Iris pigment epithelial cell (primary cell): ENCODE results near the gene INSL6.
"Not testable (repeated sequence)": the region's sequence is repeated elsewhere in the genome, so short reads cannot be mapped to it uniquely, and the experiment has no call there.

Source experiments
- DNase-seq: peaks from one replicate; pipeline ENCODE4 v3.0.0-alpha.2; 2011; ENCODE audit warnings: low read depth

INSL6 gene, protein sequence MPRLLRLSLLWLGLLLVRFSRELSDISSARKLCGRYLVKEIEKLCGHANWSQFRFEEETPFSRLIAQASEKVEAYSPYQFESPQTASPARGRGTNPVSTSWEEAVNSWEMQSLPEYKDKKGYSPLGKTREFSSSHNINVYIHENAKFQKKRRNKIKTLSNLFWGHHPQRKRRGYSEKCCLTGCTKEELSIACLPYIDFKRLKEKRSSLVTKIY

GRCh38 chr9:5185220-5185840 lies at the start of gene INSL6:
Gene INSL6, minus strand, starts transcription at chr9:5185639. Its CDS starts 37 bp downstream, at chr9:5185602.
- no peak for DNase-seq

GRCh38 chr9:5231212-5231611 lies 45.8 kb upstream of the INSL6 start, which contains the start of gene INSL4:
Gene INSL4, plus strand, starts transcription at chr9:5231419. Its CDS starts 105 bp downstream, at chr9:5231524.
- peak; percentile 7 for DNase-seq

- no peak for DNase-seq
Measured at GRCh38 chr9:5230554-5230953, 45.1 kb upstream of the INSL6 start.

DNA sequence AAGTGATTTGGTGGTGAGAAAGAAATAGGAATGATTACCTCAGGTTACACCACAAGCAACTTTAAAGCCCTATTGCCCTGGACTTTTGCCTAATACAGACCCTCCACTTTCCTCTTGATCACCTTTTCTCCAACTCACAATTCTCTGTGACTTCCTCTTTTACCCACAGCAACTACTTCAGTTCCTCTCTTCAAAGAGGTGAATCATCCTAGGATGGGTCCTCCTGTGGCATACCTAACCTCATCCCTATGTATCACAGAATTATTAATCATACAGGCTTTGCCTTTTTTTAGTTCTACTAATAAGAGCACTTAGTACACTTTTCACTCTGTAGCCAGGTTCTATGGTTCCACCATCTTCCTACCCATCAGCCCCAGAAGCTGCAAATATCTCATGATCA lies 19.6 kb upstream of the INSL6 start:
- no peak for DNase-seq

GRCh38 chr9:5195463-5195862 lies 10.0 kb upstream of the INSL6 start:
- DNase-seq, result peak; percentile 1

- DNase-seq, result no peak
Measured at GRCh38 chr9:5193345-5193744, 7.9 kb upstream of the INSL6 start.

GRCh38 chr9:5191985-5192384 lies 6.5 kb upstream of the INSL6 start:
- no peak for DNase-seq

GRCh38 chr9:5188060-5188984 lies 2.9 kb upstream of the INSL6 start:
- DNase-seq, result no peak

GRCh38 chr9:5186416-5187169 lies 1.2 kb upstream of the INSL6 start:
- peak; percentile 74 for DNase-seq

GRCh38 chr9:5184776-5185175 lies 663 bp downstream of the INSL6 start:
- no peak for DNase-seq

DNA sequence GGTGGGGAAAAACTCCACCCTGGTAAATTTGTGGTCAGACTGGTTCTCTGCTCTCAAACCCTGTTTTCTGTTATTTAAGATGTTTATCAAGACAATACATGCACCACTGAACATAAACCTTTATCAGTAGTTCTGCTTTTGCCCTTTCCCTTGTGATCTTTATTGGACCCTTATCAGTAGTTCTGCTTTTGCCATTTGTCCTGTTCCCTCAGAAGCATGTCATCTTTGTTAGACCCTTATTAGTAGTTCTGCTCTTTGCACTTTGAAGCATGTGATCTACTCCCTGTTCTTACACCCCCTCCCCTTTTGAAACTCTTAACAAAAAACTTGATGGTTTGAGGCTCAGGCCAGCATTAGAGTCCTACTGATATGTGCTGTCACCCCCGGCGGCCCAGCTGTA lies 4.8 kb downstream of the INSL6 start:
- DNase-seq, result not testable (repeated sequence)

DNA sequence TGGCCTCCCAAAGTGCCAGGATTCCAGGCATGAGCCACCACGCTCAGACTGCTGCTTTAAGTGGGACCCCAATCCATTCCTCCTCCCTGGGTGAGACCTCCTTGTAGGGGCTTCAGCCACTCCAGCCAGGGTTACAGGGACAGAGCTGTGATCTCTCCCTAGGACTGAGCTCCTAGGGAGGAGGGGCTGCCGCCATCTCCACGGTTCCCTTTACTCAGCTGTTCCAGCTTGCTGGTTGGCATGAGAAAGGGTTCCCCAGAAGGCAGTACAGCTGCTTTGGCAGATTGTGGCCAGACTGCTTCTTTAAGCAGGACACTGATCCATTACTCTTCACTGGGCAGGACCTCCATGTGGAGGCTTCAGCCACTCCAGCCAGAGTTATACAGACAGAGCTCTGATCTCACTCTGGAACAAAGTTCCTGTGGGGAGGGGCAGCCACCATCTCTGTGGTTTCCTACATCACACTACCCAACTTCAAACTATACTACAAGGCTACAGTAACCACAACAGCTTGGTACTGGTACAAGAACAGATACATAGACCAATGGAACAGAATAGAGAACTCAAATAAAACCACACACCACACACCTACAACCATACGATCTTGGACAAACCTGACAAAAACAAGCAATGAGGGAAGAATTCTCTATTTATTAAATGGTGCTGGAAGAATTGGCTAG lies 7.2 kb downstream of the INSL6 start:
- no peak for DNase-seq

DNA sequence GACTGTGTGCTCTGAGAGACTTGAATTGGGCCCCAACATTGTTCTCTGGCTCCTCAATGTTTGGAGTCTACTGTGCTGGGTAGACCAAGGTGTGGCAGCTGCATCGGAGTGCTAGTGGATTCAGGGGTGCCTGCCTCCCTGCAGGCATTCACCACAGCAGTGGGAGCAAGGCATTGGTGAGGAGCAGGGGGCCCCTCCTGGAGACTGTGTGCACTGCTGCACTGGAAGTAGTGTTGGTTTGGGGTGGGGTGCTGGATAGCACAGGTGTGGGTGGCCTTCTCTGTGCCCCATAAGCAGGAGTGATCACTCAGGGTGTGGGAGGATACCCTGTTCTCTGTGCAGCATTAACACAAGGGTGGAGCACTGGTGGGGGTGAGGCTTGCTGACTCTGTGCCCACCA lies 39.2 kb downstream of the INSL6 start:
- no peak for DNase-seq

DNA sequence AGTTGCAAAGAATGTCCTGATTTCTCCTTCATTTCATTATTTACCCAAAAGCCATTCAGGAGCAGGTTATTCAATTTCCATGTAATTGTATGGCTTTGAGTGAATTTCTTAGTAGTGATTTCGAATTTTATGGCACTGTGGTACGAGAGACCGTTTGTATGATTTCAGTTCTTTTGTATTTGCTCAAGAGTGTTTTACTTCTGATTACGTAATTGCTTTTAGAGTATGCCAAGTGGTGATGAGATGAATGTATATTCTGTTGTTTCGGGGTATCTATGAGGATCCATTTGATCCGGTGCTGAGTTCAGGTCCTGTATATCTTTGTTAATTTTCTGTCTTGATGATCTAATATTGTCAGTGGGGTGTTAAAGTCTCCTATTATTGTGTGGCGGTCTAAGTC lies 41.2 kb downstream of the INSL6 start:
- no peak for DNase-seq

- peak; percentile 3 for DNase-seq
Measured at GRCh38 chr9:5140151-5140550, 45.3 kb downstream of the INSL6 start.

GRCh38 chr9:5122516-5122915 lies 62.9 kb downstream of the INSL6 start:
- no peak for DNase-seq

GRCh38 chr9:5122116-5122515 lies 63.3 kb downstream of the INSL6 start:
- no peak for DNase-seq

GRCh38 chr9:5113994-5114748 lies 71.3 kb downstream of the INSL6 start:
- DNase-seq, result no peak
